ENCODE results near the gene STAMBP.

STAMBP gene

DNA sequence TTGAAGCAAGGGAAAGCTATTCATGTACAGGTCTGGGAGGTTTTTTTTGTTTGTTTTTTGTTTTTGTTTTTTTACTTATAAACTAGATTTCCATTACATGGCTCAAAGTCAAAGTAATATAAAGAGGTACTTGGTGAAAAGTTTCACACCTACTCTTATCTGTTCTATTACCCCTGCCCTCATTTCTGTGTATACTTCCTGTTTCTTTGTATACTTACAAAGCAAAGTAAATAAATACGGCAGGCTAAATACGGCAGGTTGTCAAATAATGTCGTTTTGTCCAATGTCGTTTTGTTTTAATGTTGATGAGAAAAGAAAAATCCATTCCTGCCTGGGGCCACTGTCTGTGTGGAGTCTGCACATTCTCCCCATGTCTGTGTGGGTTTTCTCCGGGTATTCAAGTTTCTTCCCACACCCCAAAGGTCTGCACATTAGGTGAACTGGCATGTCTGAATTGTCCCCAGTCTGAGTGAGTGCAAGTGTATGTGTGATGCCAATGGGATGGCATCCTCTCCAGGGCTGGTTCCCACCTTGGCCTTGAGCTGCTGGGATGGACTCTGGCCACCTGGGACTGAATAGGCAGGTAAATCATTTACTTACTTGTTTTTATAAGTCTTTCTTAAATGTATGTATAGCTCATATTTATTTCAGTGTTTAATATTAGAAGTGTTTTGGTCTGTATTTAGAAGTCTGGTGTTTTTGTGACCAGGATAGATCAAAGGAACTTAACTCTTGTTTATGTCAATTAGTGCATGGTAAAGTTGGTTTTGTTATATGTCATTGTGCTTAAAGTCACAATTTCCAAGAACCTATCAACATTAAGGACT lies 13.4 kb downstream of the STAMBP start:
- in situ Hi-C loops (cut with HindIII; ENCODE audit: low pct_unique_long_range_greater_than_20kb, low sequenced_read_pairs), result no loop called here
- DNase-seq (ENCODE audit: low read depth in 1 of 2, low spot score in 1 of 2), result no peak
- TF ChIP-seq JUND (IDR thresholded peaks at IDR 0.05; ENCODE audit: low read depth), result no peak

- in situ Hi-C loops (cut with HindIII; ENCODE audit: low pct_unique_long_range_greater_than_20kb, low sequenced_read_pairs), result no loop called here
- TF ChIP-seq JUND (IDR thresholded peaks at IDR 0.05; ENCODE audit: low read depth), result no peak
- peak in 1 of 2 experiments; percentile 34 for DNase-seq (ENCODE audit: low read depth in 1 of 2, low spot score in 1 of 2)
These were observed 13.9 kb downstream of the STAMBP start for GRCh38 chr2:73842739-73843019.

GRCh38 chr2:73844087-73844486 lies 15.3 kb downstream of the STAMBP start:
- no peak for DNase-seq (ENCODE audit: low read depth in 1 of 2, low spot score in 1 of 2)
- no peak for TF ChIP-seq JUND (IDR thresholded peaks at IDR 0.05; ENCODE audit: low read depth)
- in situ Hi-C loops (cut with HindIII; ENCODE audit: low pct_unique_long_range_greater_than_20kb, low sequenced_read_pairs), result no loop called here

GRCh38 chr2:73850009-73850408 lies 21.2 kb downstream of the STAMBP start:
- TF ChIP-seq JUND (IDR thresholded peaks at IDR 0.05; ENCODE audit: low read depth), result no peak
- no peak for DNase-seq (ENCODE audit: low read depth in 1 of 2, low spot score in 1 of 2)
- in situ Hi-C loops (cut with HindIII; ENCODE audit: low pct_unique_long_range_greater_than_20kb, low sequenced_read_pairs), result no loop called here

DNA sequence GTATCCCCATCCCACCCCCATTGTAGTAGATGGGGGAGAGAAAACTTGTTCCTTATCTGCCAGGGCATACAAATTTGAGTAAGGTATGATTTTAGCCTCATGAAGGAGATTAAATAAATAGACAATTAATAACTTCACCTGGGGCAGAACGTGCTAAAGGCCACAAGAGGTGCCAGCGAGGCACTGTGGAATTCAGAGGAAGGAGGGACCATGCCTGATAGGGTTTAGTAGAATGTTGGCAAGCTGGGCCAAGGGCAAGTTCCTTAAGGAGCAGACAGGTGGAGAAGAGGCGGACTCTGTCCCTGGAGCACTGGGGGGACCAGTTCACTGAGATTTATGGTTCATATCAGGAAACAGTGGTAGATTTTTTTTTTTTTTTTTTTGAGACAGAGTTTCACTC lies 22.5 kb downstream of the STAMBP start:
- TF ChIP-seq JUND (IDR thresholded peaks at IDR 0.05; ENCODE audit: low read depth), result no peak
- DNase-seq (ENCODE audit: low read depth in 1 of 2, low spot score in 1 of 2), result peak in 1 of 2 experiments; percentile 16
- in situ Hi-C loops (cut with HindIII; ENCODE audit: low pct_unique_long_range_greater_than_20kb, low sequenced_read_pairs), result no loop called here

DNA sequence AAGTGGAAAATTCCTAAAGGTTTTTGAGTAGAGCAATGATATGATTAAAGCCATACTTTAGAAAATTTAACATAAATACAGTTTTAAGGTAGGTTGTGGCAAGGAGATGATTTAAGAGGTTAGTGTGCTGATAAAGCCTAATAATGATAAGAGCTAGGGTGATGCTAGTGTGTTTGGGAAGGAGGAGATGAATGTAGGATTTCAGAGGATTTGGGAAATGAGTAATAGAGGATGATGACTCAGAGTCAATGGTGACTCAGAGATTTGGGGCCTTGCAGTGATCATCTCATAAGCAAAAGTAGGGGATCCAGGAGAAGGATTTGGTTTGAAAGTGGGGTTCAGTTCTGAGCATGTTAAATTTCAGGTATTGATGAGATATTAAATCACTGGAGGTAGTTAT lies 23.3 kb downstream of the STAMBP start:
- in situ Hi-C loops (cut with HindIII; ENCODE audit: low pct_unique_long_range_greater_than_20kb, low sequenced_read_pairs), result no loop called here
- no peak for TF ChIP-seq JUND (IDR thresholded peaks at IDR 0.05; ENCODE audit: low read depth)
- DNase-seq (ENCODE audit: low read depth in 1 of 2, low spot score in 1 of 2), result no peak

DNA sequence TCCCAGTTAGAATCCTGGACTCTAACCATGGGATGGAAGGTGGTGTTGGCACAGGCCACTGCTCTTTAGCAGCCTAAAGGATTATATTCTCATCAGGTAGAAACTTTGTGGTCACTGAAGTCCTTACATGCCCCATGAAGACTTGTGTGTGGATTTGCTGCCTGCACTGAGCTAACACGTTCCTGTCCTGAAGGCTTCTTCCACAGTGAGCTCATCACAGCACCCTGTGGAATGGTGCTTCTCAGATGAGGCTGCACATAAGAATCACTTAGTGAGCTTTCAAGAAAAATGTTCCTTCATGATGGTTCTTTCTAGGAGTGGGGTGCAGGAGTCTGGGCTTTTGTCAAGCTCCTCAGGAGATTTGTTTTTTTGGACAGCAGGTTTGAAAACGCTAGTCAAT lies 26.8 kb downstream of the STAMBP start:
- no peak for DNase-seq (ENCODE audit: low read depth in 1 of 2, low spot score in 1 of 2)
- no peak for TF ChIP-seq JUND (IDR thresholded peaks at IDR 0.05; ENCODE audit: low read depth)
- in situ Hi-C loops (cut with HindIII; ENCODE audit: low pct_unique_long_range_greater_than_20kb, low sequenced_read_pairs), result no loop called here

DNA sequence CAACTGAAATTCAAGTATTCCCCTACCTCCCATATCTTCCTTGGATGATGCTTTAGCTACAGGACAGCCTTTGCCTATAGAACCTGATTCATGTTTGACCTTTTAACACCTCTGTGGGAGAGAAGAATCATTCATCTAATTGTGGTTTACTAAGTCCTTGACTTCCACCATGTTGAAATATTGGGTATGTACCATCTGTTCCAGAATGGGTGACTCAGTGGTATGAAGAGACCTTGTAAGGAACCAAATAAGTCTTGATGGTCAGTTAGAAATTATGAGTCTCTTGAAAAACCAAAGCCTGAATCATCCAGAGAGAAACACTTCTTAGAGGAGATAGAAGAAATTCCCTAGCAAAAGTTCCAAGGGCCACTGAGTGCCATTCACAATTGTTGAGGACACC lies 27.5 kb downstream of the STAMBP start:
- DNase-seq (ENCODE audit: low read depth in 1 of 2, low spot score in 1 of 2), result no peak
- in situ Hi-C loops (cut with HindIII; ENCODE audit: low pct_unique_long_range_greater_than_20kb, low sequenced_read_pairs), result no loop called here
- TF ChIP-seq JUND (IDR thresholded peaks at IDR 0.05; ENCODE audit: low read depth), result no peak

GRCh38 chr2:73859721-73860586 lies 31.2 kb downstream of the STAMBP start:
- DNase-seq (ENCODE audit: low read depth in 1 of 2, low spot score in 1 of 2), result no peak
- in situ Hi-C loops (cut with HindIII; ENCODE audit: low pct_unique_long_range_greater_than_20kb, low sequenced_read_pairs), result no loop called here

GRCh38 chr2:73862987-73863386 lies 34.2 kb downstream of the STAMBP start:
- no peak for DNase-seq (ENCODE audit: low read depth in 1 of 2, low spot score in 1 of 2)
- in situ Hi-C loops (cut with HindIII; ENCODE audit: low pct_unique_long_range_greater_than_20kb, low sequenced_read_pairs), result no loop called here
- TF ChIP-seq JUND (IDR thresholded peaks at IDR 0.05; ENCODE audit: low read depth), result no peak

More at GRCh38 chr2:73859721-73860586, 31.2 kb downstream of the STAMBP start:
- no peak for TF ChIP-seq JUND (IDR thresholded peaks at IDR 0.05; ENCODE audit: low read depth)

GRCh38 chr2:73868204-73868978 lies 39.6 kb downstream of the STAMBP start:
- TF ChIP-seq JUND (IDR thresholded peaks at IDR 0.05; ENCODE audit: low read depth), result no peak
- no peak for DNase-seq (ENCODE audit: low read depth in 1 of 2, low spot score in 1 of 2)
- in situ Hi-C loops (cut with HindIII; ENCODE audit: low pct_unique_long_range_greater_than_20kb, low sequenced_read_pairs), result no loop called here

GRCh38 chr2:73870084-73870483 lies 41.3 kb downstream of the STAMBP start:
- no peak for TF ChIP-seq JUND (IDR thresholded peaks at IDR 0.05; ENCODE audit: low read depth)
- DNase-seq (ENCODE audit: low read depth in 1 of 2, low spot score in 1 of 2), result no peak
- in situ Hi-C loops (cut with HindIII; ENCODE audit: low pct_unique_long_range_greater_than_20kb, low sequenced_read_pairs), result no loop called here
